NCI-H146 (cell line): ENCODE results near the gene MTERF1.

Experiments
- DNase-seq: peaks from one replicate; lab custom pipeline; 2025; lab: John Stamatoyannopoulos, UW

MTERF1 gene

GRCh38 chr7:91835091-91835825 lies 45.2 kb downstream of the MTERF1 start:
- DNase-seq: no peak

- no peak for DNase-seq
Observed at GRCh38 chr7:91832493-91833045, 47.9 kb downstream of the MTERF1 start.

- DNase-seq: no peak
Observed at GRCh38 chr7:91827169-91827568, 53.3 kb downstream of the MTERF1 start.

GRCh38 chr7:91826377-91826776 lies 54.1 kb downstream of the MTERF1 start:
- DNase-seq: no peak

- DNase-seq: no peak
Observed at GRCh38 chr7:91824201-91824600, 56.3 kb downstream of the MTERF1 start.
